Hematopoietic multipotent progenitor cell treated with erythropoietin and hydrocortisone succinate and interleukin-3 and kit ligand, for 15 days (in vitro differentiated cells): Measurements from ENCODE around the gene IL17RA.

ENCODE experiments used
- DNase-seq: peaks from one replicate; pipeline ENCODE4 v3.0.0-alpha.2; 2015; ENCODE audit warnings: low spot score

Gene IL17RA

DNA sequence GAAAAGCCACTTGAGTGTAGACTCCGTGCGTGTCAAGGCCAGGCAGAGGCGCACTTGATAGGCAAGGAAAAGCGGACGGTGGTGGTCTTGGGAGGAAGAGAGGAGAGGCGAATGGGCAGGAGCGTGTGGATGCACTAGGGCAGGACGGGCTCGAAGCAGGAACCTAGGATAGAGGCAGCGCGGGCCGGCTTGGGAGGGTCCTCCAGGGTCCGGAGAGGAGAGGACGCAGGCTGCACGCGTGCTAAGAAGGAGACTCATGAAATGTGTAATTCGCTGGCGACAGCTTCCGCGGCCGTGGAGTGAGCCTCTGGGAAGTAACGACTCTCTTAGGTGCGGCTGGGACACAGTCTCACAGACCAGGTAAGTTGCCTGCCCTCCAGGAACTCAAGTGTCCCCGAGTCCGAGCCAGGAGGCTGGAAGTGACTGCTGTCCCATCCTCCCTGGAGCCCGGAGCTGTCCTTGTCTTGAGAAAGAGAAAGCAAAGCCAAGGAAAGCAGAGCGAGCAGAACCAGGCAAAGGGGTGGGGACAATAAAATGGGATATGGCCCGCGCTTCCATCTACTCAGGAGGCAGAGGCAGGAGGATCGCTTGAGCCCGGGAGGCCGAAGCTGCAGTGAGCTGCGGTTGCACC, 874 bp upstream of the IL17RA start:
- no peak for DNase-seq

- DNase-seq: no peak
These were observed 729 bp downstream of the IL17RA start for GRCh38 chr22:17085277-17086181.

DNA sequence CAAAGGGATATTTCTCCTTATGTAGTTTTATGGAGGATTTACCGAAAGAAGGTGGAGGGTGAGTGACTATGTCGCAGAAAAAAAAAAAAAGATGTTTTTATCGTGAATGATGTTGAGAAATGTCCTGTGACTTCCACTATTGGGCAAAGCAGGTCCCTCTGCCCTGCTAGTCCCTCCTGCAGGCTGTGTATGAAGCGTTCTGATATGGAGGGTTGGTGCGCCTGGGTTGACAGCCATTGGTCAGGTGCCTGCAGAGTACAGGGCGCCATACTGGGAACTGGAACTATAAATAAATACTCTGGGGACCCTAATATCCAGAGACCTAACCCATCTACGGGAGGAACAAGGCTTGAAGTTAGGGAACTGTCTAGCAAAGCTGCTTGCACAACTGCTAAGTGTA, 1.5 kb downstream of the IL17RA start:
- DNase-seq: no peak

DNA sequence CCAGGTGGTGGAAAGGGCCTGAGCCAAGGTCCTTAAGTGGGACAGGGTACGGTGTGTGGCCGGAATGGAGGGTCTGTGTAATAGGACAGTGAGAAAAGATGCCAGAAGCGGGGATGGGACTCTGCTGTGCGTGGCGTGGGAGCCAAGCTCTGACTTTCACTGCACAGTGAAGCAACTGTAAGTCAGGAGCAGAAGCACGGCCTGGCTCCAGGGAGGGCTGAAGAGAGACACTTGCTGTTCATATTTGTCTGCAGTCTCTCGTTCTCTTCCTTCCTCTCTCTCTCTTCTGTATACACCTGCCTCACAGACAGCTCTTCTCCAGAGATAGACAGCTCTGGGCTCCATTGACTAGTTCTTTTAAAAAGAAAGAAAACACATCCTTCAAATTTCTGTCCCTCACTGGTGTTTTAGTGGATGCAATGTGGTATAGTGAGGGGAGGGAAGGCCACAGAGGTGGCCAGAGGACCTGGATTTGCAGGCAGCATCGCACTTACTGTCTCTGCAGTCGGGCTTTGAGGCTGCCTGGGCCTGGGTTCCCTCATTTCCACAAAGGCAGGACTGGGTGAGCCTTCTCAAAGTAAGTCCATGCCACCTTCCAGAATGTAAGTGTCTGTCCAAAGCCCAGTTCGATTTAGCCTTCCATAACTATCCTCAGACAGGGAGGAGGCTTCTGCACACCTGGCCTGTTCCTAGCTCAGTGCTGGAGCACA, 2.1 kb downstream of the IL17RA start:
- no peak for DNase-seq

- no peak for DNase-seq
These were observed 2.8 kb downstream of the IL17RA start for GRCh38 chr22:17087498-17088131.

GRCh38 chr22:17090550-17090949, 5.8 kb downstream of the IL17RA start:
- DNase-seq: no peak

- no peak for DNase-seq
These were observed 7.1 kb downstream of the IL17RA start for GRCh38 chr22:17091851-17092250.

DNA sequence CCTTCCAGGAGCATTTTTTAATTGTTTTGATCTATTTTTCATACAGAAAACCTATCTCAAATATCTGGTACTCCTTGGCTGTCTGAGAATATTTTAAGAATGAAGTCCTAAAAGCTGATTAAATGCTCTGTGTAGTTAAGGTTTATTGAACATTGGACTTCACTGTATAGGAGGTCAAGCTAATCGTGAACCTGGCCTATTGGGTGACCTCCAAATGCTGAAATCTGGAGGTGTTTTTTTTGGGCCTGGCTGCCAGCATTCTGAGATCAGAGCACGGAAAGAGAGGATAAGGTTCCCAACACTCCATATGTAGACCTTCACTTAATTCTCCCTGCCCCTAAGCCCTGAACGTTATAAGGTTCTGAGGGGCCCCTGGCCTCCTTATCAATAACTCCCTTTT, 8.3 kb downstream of the IL17RA start:
- no peak for DNase-seq

GRCh38 chr22:17095538-17095937, 10.7 kb downstream of the IL17RA start:
- DNase-seq: no peak

DNA sequence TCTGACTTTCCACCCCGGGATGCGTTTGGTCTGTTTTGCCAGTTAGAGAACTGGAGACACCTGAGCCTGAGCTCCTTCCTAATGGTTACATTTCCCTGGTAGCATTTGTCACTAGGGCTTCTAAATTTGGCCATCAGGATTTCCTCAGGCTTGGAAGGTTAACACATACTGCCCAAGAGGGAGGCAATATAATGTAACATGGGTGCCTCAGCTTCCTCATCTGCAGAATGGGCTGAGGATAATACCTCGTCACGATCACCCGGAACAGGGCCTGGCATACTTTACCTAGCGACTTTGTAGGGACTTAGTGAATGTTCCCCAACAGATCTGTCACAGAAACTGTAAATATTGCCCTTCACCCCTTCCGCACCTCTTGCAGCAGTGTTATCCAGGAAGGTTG, 11.3 kb downstream of the IL17RA start:
- no peak for DNase-seq

GRCh38 chr22:17097062-17097461, 12.3 kb downstream of the IL17RA start:
- DNase-seq: no peak

DNA sequence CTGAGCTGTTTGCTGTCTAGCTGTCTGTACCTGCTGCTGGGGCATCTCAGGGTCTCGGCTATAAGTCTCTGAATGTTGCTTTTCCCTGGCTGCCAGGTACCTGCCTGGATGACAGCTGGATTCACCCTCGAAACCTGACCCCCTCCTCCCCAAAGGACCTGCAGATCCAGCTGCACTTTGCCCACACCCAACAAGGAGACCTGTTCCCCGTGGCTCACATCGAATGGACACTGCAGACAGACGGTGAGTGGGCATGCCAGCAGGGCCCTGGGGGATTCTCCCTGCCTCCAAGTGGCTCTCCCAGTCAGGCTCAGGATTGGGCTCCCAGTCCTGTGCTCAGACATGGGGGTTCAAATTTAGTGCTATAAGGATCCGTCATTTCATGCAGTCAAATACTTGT, 12.9 kb downstream of the IL17RA start:
- no peak for DNase-seq

DNA sequence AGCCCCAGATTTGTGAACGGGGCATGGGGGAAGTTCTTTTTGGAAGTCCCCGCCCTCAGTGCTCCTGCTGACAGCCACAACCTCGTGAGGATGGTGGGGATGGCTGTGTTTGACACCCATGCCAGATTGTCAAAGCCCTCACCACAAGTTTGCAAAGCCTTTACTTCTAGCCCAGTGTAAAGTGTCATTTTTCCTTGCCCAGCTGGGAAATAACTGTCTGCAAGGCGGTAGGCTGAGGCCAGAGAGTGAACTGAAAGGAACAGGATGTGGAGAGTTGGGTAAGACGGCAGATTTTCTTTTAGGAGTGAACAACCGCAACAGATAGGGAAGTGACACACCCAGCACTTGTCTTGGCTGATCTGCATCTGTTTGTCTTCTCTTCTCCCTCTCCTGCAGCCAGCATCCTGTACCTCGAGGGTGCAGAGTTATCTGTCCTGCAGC, 13.6 kb downstream of the IL17RA start:
- DNase-seq: no peak

- no peak for DNase-seq
These were observed 15.8 kb downstream of the IL17RA start for GRCh38 chr22:17100621-17101020.

DNA sequence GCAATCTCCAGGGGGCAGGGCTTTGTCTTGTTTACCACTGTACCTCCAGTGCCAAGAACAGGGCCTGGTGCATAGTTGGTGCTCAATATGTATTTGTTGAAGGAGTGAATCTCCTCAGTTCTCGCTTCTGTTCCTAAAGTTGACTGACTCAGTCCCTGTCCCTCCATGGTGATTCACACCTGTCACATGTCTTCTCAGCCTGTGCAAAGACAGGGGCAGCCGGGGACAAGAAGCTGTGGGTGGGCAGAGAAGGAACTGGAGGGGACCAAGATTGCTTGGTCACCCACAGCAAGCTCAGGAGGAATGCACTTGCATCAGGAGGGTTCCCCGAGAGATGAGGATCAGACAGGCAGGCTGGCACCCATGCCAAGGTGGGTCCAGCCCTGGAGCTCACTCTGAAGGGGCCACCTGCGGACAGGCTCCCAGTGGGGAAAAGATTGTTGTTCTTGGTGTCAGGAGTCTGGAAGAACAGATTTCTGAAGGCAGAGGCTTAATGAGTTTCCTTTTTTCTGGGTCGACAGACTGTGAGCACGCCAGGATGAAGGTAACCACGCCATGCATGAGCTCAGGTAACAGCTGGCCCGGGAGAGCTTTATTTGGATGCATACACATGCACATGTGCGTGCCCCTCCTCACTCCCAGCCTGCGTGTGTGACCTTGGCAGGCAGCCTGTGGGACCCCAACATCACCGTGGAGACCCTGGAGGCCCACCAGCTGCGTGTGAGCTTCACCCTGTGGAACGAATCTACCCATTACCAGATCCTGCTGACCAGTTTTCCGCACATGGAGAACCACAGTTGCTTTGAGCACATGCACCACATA, 16.9 kb downstream of the IL17RA start:
- DNase-seq: no peak

GRCh38 chr22:17102297-17102667, 17.5 kb downstream of the IL17RA start:
- no peak for DNase-seq

GRCh38 chr22:17103351-17103750, 18.6 kb downstream of the IL17RA start:
- DNase-seq: no peak

DNA sequence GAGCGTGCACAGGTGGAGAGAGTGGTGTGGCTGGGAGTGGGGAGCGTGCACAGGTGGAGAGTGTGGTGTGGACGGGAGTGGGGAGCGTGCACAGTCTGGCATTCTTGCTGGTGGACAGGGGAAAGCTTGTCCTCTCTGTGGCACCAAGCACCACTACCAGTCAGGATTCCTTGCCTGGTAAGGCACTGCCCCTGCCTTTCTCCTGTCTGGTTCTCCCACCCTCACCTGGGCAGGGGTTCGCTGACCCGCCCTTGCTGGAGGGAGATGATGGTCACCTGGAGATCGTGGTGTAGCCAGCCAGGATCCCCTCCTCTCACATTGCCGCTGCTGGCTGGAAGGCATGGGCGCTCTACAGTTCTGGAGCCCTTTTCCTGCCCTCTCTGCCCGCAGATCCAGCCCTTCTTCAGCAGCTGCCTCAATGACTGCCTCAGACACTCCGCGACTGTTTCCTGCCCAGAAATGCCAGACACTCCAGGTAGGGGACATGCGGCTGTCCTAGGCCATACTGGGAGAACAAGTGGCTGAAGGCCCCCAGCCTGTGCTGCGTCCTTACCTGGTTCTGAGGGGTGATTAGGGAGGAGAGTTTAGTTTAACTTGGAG, 19.6 kb downstream of the IL17RA start:
- DNase-seq: no peak

DNA sequence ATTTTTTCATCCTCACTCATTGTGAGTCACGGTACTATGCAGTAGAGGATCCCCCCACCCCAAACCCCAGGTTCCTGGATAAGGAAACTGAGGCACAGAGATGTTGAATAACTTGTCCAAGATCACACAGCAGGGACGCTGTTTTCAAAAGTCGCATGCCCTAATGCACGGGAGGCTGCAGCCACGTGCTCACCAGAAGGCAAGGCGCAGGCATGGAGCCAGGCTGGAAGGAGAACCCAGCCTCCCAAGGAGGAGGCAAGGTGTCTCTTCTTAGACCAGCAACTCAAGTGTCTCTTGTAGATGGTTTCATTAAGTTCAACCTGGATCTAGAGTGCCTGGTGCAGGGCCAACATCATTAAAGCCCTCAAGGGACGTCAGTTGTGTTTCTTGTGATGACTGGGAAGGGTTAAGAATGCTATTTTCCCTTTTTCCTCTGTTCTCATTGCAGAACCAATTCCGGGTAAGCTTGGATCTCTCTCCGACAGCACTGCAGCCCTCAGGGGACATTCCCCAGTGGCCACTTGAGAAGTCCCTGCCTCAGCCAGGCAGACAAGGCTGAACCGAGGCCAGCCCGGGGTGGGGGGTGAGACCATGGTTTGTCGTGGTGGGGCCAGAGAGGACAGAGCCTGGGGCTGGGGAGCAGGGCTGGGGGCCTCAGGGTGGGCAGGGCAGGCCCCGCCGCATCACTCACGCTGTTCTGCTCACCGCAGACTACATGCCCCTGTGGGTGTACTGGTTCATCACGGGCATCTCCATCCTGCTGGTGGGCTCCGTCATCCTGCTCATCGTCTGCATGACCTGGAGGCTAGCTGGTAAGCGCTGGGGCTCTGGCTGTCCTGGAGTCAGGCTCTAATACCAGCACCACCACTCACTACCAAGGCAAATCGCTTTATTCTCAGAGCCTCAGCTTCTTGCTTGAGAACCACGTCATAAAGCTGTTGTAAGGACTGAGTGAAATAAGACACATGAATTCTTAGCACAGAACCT, 20.6 kb downstream of the IL17RA start:
- DNase-seq: no peak
